Bronchial epithelial cell (primary cell): ENCODE results near the gene AOPEP. TPM values are rescaled to one million over a fixed set of nuclear protein-coding genes. Genes with fewer than 3 reads are reported as not detected.

Source experiments
- DNase-seq: peaks from one replicate; pipeline ENCODE4 v3.0.0-alpha.2; 2010; ENCODE audit warnings: low read depth
- FAIRE-seq: peaks from 2 replicates; lab custom pipeline; 2011; peaks lifted over from hg19 to GRCh38; lab: Jason Lieb, UNC
- H3K27me3 ChIP-seq: 2 replicates; pipeline ENCODE4 v1.5.1; 2011; ENCODE audit warnings: low read length; ENCODE audit not compliant: control insufficient read depth, insufficient read depth
- H3K36me3 ChIP-seq: 2 replicates; pipeline ENCODE4 v1.5.1; 2011; ENCODE audit warnings: low read length; ENCODE audit not compliant: control insufficient read depth, insufficient read depth
- H3K4me3 ChIP-seq: 2 replicates; pipeline ENCODE4 v1.5.1; 2011; ENCODE audit warnings: mild to moderate bottlenecking, low read depth, low read length, control low read depth
- CTCF ChIP-seq: IDR thresholded peaks from 2 replicates; pipeline ENCODE4 v1.5.1; 2011; ENCODE audit warnings: mild to moderate bottlenecking, moderate library complexity, low read length, control low read depth, inconsistent platforms; ENCODE audit not compliant: insufficient read depth, severe bottlenecking
- total RNA-seq: library from RNA; depleted of rRNA; stranded (reverse); fragments of >200 nt; gene quantifications from 2 replicates; pipeline ENCODE4 v1.2.1, GENCODE V29; 2014

Gene AOPEP
- total RNA-seq, 1 donor from 2014 or later = 91.1 TPM

- Histone ChIP-seq H3K27me3 (no peaks in the 10 kb centered on the region), H3K4me3 (no peak overlapping the region), H3K36me3 (no peaks in the 10 kb centered on the region)
- DNase-seq (no peak), FAIRE-seq (no peak)
- no peak for TF ChIP-seq CTCF
These were observed 152.7 kb downstream of the AOPEP start for GRCh38 chr9:94879230-94879629.

GRCh38 chr9:94881023-94881422, 154.5 kb downstream of the AOPEP start:
- H3K36me3 ChIP-seq = no peaks in the 10 kb centered on the region
- DNase-seq (no peak), FAIRE-seq (no peak)
- H3K4me3 ChIP-seq = no peak overlapping the region
- no peak for TF ChIP-seq CTCF
- H3K27me3 ChIP-seq = no peaks in the 10 kb centered on the region

- TF ChIP-seq CTCF = no peak
- Histone ChIP-seq H3K27me3 (no peaks in the 10 kb centered on the region), H3K36me3 (no peaks in the 10 kb centered on the region), H3K4me3 (no peak overlapping the region)
- FAIRE-seq = no peak
- DNase-seq = no peak
These were observed 155.0 kb downstream of the AOPEP start for GRCh38 chr9:94881454-94881853.

GRCh38 chr9:94881940-94882339, 155.4 kb downstream of the AOPEP start:
- DNase-seq (no peak), FAIRE-seq (no peak)
- H3K36me3 ChIP-seq = no peaks in the 10 kb centered on the region
- TF ChIP-seq CTCF = no peak
- H3K27me3 ChIP-seq = no peaks in the 10 kb centered on the region
- no peak overlapping the region for H3K4me3 ChIP-seq

- Histone ChIP-seq H3K27me3 (no peaks in the 10 kb centered on the region), H3K36me3 (no peaks in the 10 kb centered on the region), H3K4me3 (no peak overlapping the region)
- TF ChIP-seq CTCF = no peak
- DNase-seq (no peak), FAIRE-seq (no peak)
These were observed 156.6 kb downstream of the AOPEP start for GRCh38 chr9:94882966-94883641.

- no peak for FAIRE-seq
- Histone ChIP-seq H3K27me3 (no peaks in the 10 kb centered on the region), H3K4me3 (no peak overlapping the region), H3K36me3 (no peaks in the 10 kb centered on the region)
- no peak for DNase-seq
- no peak for TF ChIP-seq CTCF
These were observed 159.5 kb downstream of the AOPEP start for GRCh38 chr9:94885854-94886447.
